ENCODE data around the gene OR2L5. TPM values are rescaled to one million over a fixed set of nuclear protein-coding genes. Genes with fewer than 3 reads are reported as not detected.

OR2L5 gene
- total RNA-seq (2014; rRNA removed; shearing (Covaris generic)): not detected in 2 replicates

GRCh38 chr1:248013229-248013710 lies at the start of gene OR2L5:
OR2L5 (plus strand) TSS chr1:248013660; CDS start chr1:248021948, 8,288 bp downstream.
- no peaks in the 10 kb centered on the region for H3K27me3 ChIP-seq (replicated peaks)
- H3K4me3 ChIP-seq: no peak within 1 kb of the TSS
- no peak within 1 kb of the TSS for H3K27ac ChIP-seq
- no peaks in the 10 kb centered on the region for H3K4me1 ChIP-seq (replicated peaks)
- no peak for DNase-seq (ENCODE audit: low read depth in 1 of 2, low spot score in 2 of 2)
- H3K9me3 ChIP-seq (replicated peaks): peaks cover 11% of the 10 kb centered on the region; the same call in 1 of the 2 replicates
- no peaks in the 10 kb centered on the region for H3K36me3 ChIP-seq

GRCh38 chr1:247964933-247965332 lies 48.5 kb upstream of the OR2L5 start, which contains the start of gene OR2AK2:
OR2AK2 (plus strand) TSS chr1:247965233; CDS start chr1:247965377, 144 bp downstream.
- Histone ChIP-seq H3K4me1 (replicated peaks) (no peaks in the 10 kb centered on the region), H3K36me3 (no peaks in the 10 kb centered on the region), H3K9me3 (replicated peaks) (no peaks in the 10 kb centered on the region; the same call in 1 of the 2 replicates), H3K27ac (no peak within 1 kb of the TSS), H3K27me3 (replicated peaks) (no peaks in the 10 kb centered on the region), H3K4me3 (no peak within 1 kb of the TSS)
- DNase-seq (ENCODE audit: low read depth in 1 of 2, low spot score in 2 of 2): no peak

- no peaks in the 10 kb centered on the region for H3K27me3 ChIP-seq (replicated peaks)
- H3K4me3 ChIP-seq: no peak overlapping the region
- no peaks in the 10 kb centered on the region for H3K4me1 ChIP-seq (replicated peaks)
Observed at GRCh38 chr1:247966532-247967204, 46.8 kb upstream of the OR2L5 start.

GRCh38 chr1:247992986-247993385 lies 20.5 kb upstream of the OR2L5 start:
- no peaks in the 10 kb centered on the region for H3K4me1 ChIP-seq (replicated peaks)
- no peaks in the 10 kb centered on the region for H3K27me3 ChIP-seq (replicated peaks)
- H3K27ac ChIP-seq: no peak overlapping the region
- H3K9me3 ChIP-seq (replicated peaks): no peaks in the 10 kb centered on the region; the same call in 1 of the 2 replicates
- H3K4me3 ChIP-seq: no peak overlapping the region
- no peaks in the 10 kb centered on the region for H3K36me3 ChIP-seq
- DNase-seq (ENCODE audit: low read depth in 1 of 2, low spot score in 2 of 2): no peak

More at GRCh38 chr1:247966532-247967204, 46.8 kb upstream of the OR2L5 start:
- H3K9me3 ChIP-seq (replicated peaks): no peaks in the 10 kb centered on the region; the same call in 1 of the 2 replicates
- H3K27ac ChIP-seq: no peak overlapping the region
- H3K36me3 ChIP-seq: no peaks in the 10 kb centered on the region
- no peak for DNase-seq (ENCODE audit: low read depth in 1 of 2, low spot score in 2 of 2)

GRCh38 chr1:247998811-247999210 lies 14.6 kb upstream of the OR2L5 start:
- Histone ChIP-seq H3K27ac (no peak overlapping the region), H3K4me3 (no peak overlapping the region), H3K27me3 (replicated peaks) (no peaks in the 10 kb centered on the region), H3K36me3 (no peaks in the 10 kb centered on the region), H3K4me1 (replicated peaks) (no peaks in the 10 kb centered on the region), H3K9me3 (replicated peaks) (peaks cover 4% of the 10 kb centered on the region; the same call in 1 of the 2 replicates)
- no peak for DNase-seq (ENCODE audit: low read depth in 1 of 2, low spot score in 2 of 2)

- no peaks in the 10 kb centered on the region for H3K27me3 ChIP-seq (replicated peaks)
- no peak overlapping the region for H3K4me3 ChIP-seq
- H3K27ac ChIP-seq: no peak overlapping the region
- H3K4me1 ChIP-seq (replicated peaks): no peaks in the 10 kb centered on the region
- peaks cover 4% of the 10 kb centered on the region for H3K9me3 ChIP-seq (replicated peaks)
- no peaks in the 10 kb centered on the region for H3K36me3 ChIP-seq
- DNase-seq (ENCODE audit: low read depth in 1 of 2, low spot score in 2 of 2): no peak
Observed at GRCh38 chr1:248000169-248000568, 13.3 kb upstream of the OR2L5 start.

GRCh38 chr1:248007778-248008177 lies 5.7 kb upstream of the OR2L5 start:
- Histone ChIP-seq H3K27me3 (replicated peaks) (no peaks in the 10 kb centered on the region), H3K4me3 (no peak overlapping the region), H3K36me3 (no peaks in the 10 kb centered on the region), H3K4me1 (replicated peaks) (no peaks in the 10 kb centered on the region), H3K9me3 (replicated peaks) (peaks cover 5% of the 10 kb centered on the region; the same call in 1 of the 2 replicates), H3K27ac (no peak overlapping the region)
- no peak for DNase-seq (ENCODE audit: low read depth in 1 of 2, low spot score in 2 of 2)

GRCh38 chr1:248009681-248010080 lies 3.8 kb upstream of the OR2L5 start:
- H3K4me3 ChIP-seq: no peak overlapping the region
- H3K4me1 ChIP-seq (replicated peaks): no peaks in the 10 kb centered on the region
- H3K9me3 ChIP-seq (replicated peaks): peaks cover 10% of the 10 kb centered on the region; the same call in 1 of the 2 replicates
- no peak for DNase-seq (ENCODE audit: low read depth in 1 of 2, low spot score in 2 of 2)
- no peaks in the 10 kb centered on the region for H3K36me3 ChIP-seq
- H3K27ac ChIP-seq: no peak overlapping the region
- no peaks in the 10 kb centered on the region for H3K27me3 ChIP-seq (replicated peaks)

- H3K27ac ChIP-seq: no peak overlapping the region
- H3K27me3 ChIP-seq (replicated peaks): no peaks in the 10 kb centered on the region
- no peaks in the 10 kb centered on the region for H3K36me3 ChIP-seq
- DNase-seq (ENCODE audit: low read depth in 1 of 2, low spot score in 2 of 2): no peak
- peaks cover 12% of the 10 kb centered on the region for H3K9me3 ChIP-seq (replicated peaks)
- no peak overlapping the region for H3K4me3 ChIP-seq
- H3K4me1 ChIP-seq (replicated peaks): no peaks in the 10 kb centered on the region
Observed at GRCh38 chr1:248015803-248016202, 2.3 kb downstream of the OR2L5 start.

GRCh38 chr1:248029770-248030169 lies 16.3 kb downstream of the OR2L5 start, which contains the start of gene OR2L2:
OR2L2 (plus strand) TSS chr1:248030070; CDS start chr1:248038268, 8,198 bp downstream.
- no peaks in the 10 kb centered on the region; the same call in none of the 2 replicates for H3K9me3 ChIP-seq (replicated peaks)

GRCh38 chr1:248045209-248045608 lies 31.7 kb downstream of the OR2L5 start:
- no peak overlapping the region for H3K27ac ChIP-seq
- no peak for DNase-seq (ENCODE audit: low read depth in 1 of 2, low spot score in 2 of 2)

More at GRCh38 chr1:248029770-248030169, 16.3 kb downstream of the OR2L5 start, which contains the start of gene OR2L2:
- Histone ChIP-seq H3K27ac (no peak within 1 kb of the TSS), H3K27me3 (replicated peaks) (no peaks in the 10 kb centered on the region), H3K4me3 (no peak within 1 kb of the TSS), H3K4me1 (replicated peaks) (no peaks in the 10 kb centered on the region), H3K36me3 (no peaks in the 10 kb centered on the region)
- DNase-seq (ENCODE audit: low read depth in 1 of 2, low spot score in 2 of 2): no peak

GRCh38 chr1:248046536-248046935 lies 33.1 kb downstream of the OR2L5 start, which contains the start of gene OR2L3:
OR2L3 (plus strand) TSS chr1:248046836; CDS start chr1:248060682, 13,846 bp downstream.
- Histone ChIP-seq H3K27me3 (replicated peaks) (no peaks in the 10 kb centered on the region), H3K4me1 (replicated peaks) (no peaks in the 10 kb centered on the region), H3K4me3 (no peak within 1 kb of the TSS), H3K9me3 (replicated peaks) (peaks cover 5% of the 10 kb centered on the region), H3K36me3 (no peaks in the 10 kb centered on the region), H3K27ac (no peak within 1 kb of the TSS)
- no peak for DNase-seq (ENCODE audit: low read depth in 1 of 2, low spot score in 2 of 2)

More at GRCh38 chr1:248045209-248045608, 31.7 kb downstream of the OR2L5 start:
- Histone ChIP-seq H3K9me3 (replicated peaks) (peaks cover 5% of the 10 kb centered on the region), H3K36me3 (no peaks in the 10 kb centered on the region), H3K4me1 (replicated peaks) (no peaks in the 10 kb centered on the region), H3K4me3 (no peak overlapping the region), H3K27me3 (replicated peaks) (no peaks in the 10 kb centered on the region)

- H3K4me3 ChIP-seq: no peak overlapping the region
- H3K27ac ChIP-seq: no peak overlapping the region
- DNase-seq (ENCODE audit: low read depth in 1 of 2, low spot score in 2 of 2): no peak
- no peaks in the 10 kb centered on the region for H3K4me1 ChIP-seq (replicated peaks)
- no peaks in the 10 kb centered on the region for H3K27me3 ChIP-seq (replicated peaks)
- peaks cover 5% of the 10 kb centered on the region for H3K9me3 ChIP-seq (replicated peaks)
- H3K36me3 ChIP-seq: no peaks in the 10 kb centered on the region
Observed at GRCh38 chr1:248047008-248047407, 33.5 kb downstream of the OR2L5 start.

- Histone ChIP-seq H3K36me3 (no peaks in the 10 kb centered on the region), H3K4me1 (replicated peaks) (no peaks in the 10 kb centered on the region), H3K27ac (no peak overlapping the region), H3K9me3 (replicated peaks) (no peaks in the 10 kb centered on the region; the same call in 1 of the 2 replicates), H3K27me3 (replicated peaks) (no peaks in the 10 kb centered on the region), H3K4me3 (no peak overlapping the region)
- DNase-seq (ENCODE audit: low read depth in 1 of 2, low spot score in 2 of 2): no peak
Observed at GRCh38 chr1:248054671-248055070, 41.2 kb downstream of the OR2L5 start.
